GM21717 (cell line): ENCODE measurements around the gene SLC23A3.

Source experiments
- ATAC-seq: cut with Tn5 transposase; IDR thresholded peaks from one replicate; pipeline ENCODE4 v1.9.1; 2021; ENCODE audit warnings: mild to moderate bottlenecking, moderate library complexity; ENCODE audit not compliant: unreplicated experiment

The SLC23A3 gene

GRCh38 chr2:219116776-219117646 lies 52.8 kb downstream of the SLC23A3 start:
- ATAC-seq, result no peak

DNA sequence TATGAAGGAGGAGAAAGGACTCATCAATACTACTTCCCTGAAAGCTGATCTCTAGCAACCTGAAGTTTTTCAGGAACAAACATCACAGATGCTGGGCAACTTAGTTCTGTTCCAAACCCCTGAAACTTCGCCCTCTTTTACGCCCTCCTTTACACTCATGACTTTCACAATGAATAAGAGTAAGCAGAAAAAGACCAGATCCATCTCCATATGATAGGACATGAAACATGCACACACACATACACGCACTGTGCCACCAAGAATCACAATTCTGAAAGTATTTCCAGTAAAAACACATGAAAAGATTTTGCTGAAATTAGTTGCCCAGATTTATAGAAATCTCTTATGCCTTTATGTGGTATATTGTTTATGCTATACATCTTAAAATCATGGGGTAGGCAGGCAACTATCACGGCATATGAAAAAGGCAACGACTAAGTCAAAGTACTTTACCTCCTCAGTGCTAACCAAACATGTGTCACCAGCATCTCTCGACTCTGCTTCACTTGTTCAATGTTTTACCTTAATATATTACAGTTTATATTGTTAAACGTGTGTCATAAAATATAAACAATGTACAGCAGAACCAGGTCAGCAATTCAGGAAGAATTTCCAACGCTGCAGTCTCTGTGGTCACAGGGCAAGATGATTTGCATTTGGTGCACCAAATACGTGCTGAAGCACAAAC lies 57.0 kb downstream of the SLC23A3 start:
- no peak for ATAC-seq

DNA sequence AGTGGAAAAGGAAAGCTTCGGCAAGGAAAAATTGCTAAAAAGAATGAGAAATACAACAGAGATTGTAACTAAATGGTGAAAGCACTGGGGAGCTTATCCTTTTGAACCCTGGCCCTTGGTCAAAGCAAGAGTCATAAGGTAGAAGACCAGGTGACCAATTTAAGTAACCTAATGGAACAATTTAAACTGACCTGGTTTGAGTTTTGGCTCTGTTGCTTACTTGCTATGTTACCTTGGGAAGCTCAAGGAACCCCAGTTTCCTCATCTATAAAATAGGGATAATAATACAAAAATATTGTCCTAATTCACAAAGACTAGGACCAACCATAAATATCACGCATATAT lies 57.8 kb downstream of the SLC23A3 start:
- no peak for ATAC-seq
